ENCODE results near the gene ADAD2.

The ADAD2 gene

DNA sequence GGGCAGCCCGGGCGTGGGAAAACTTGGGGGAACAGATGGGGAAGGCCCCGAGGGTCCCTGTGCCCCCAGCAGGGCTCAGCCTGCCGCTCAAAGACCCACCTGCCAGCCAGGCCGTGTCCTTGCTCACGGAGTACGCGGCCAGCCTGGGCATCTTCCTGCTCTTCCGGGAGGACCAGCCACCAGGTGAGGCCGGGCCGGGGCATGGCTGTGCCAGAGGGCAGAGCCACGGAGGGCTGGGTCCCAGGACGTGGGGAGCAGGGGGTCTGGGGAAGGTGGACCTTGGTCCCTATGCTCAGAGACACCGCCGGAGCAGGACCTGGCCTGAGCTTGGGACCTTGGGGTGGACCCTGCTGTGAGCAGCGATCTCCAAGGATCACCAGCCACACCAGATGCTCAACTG is 509 bp downstream of the ADAD2 start:
- Histone ChIP-seq H3K36me3 (ENCODE audit: insufficient read depth) (no peaks in the 10 kb centered on the region), H4K20me1 (ENCODE audit: insufficient read depth) (no peaks in the 10 kb centered on the region), H3K4me1 (ENCODE audit: low read depth, poor library complexity, severe bottlenecking) (peaks cover 3% of the 10 kb centered on the region), H3K9ac (no peak overlapping the region), H3K27ac (no peak overlapping the region), H3K79me2 (ENCODE audit: insufficient read depth, low read depth) (peaks cover 3% of the 10 kb centered on the region), H3K4me3 (IDR thresholded peaks at IDR 0.05; ENCODE audit: insufficient read depth, low read depth, low read length) (no peak overlapping the region), H3K27me3 (ENCODE audit: insufficient read depth, low read depth) (peaks cover 9% of the 10 kb centered on the region; the same call in 1 of the 2 replicates), H2AFZ (ENCODE audit: low read depth) (no peak overlapping the region), H3K4me2 (no peak overlapping the region)
- no peak for TF ChIP-seq CTCF (conservative IDR thresholded peaks at IDR 0.05; ENCODE audit: low read depth, low read length)

GRCh38 chr16:84193480-84193879 is 2.5 kb downstream of the ADAD2 start:
- Histone ChIP-seq H3K27me3 (ENCODE audit: insufficient read depth, low read depth) (peaks cover 25% of the 10 kb centered on the region; the same call in 1 of the 2 replicates), H3K4me3 (IDR thresholded peaks at IDR 0.05; ENCODE audit: insufficient read depth, low read depth, low read length) (no peak overlapping the region), H3K27ac (no peak overlapping the region), H4K20me1 (ENCODE audit: insufficient read depth) (no peaks in the 10 kb centered on the region), H3K4me1 (ENCODE audit: low read depth, poor library complexity, severe bottlenecking) (no peaks in the 10 kb centered on the region), H2AFZ (ENCODE audit: low read depth) (no peak overlapping the region), H3K79me2 (ENCODE audit: insufficient read depth, low read depth) (no peaks in the 10 kb centered on the region), H3K4me2 (no peak overlapping the region), H3K36me3 (ENCODE audit: insufficient read depth) (no peaks in the 10 kb centered on the region), H3K9ac (no peak overlapping the region)
- TF ChIP-seq CTCF (conservative IDR thresholded peaks at IDR 0.05; ENCODE audit: low read depth, low read length): no peak

DNA sequence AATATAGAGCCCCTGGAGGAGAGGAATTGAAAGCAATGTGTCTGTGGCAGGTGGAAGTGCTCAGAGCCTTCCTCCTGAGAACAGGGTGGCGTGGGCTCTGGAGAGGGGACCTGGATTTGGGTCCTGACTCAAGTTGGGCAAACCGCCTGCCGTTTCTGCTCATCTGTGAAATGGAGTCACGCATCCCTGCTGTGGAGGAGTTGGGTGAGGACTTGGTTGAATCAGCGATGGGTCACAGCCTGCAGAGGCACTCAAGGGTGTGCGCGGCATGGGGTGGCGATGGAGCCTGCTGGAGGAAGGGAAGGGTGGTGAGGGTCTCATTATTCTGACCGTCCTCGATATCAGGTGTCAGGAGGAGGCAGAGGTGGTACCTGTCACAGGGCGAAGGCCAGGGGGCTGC is 3.1 kb downstream of the ADAD2 start:
- H3K4me3 ChIP-seq (IDR thresholded peaks at IDR 0.05; ENCODE audit: insufficient read depth, low read depth, low read length): no peak overlapping the region
- no peak overlapping the region for H3K27ac ChIP-seq
- H3K4me2 ChIP-seq: no peak overlapping the region
- no peak overlapping the region for H2AFZ ChIP-seq (ENCODE audit: low read depth)
- no peak for TF ChIP-seq CTCF (conservative IDR thresholded peaks at IDR 0.05; ENCODE audit: low read depth, low read length)
- peaks cover 30% of the 10 kb centered on the region; the same call in 1 of the 2 replicates for H3K27me3 ChIP-seq (ENCODE audit: insufficient read depth, low read depth)
- H3K4me1 ChIP-seq (ENCODE audit: low read depth, poor library complexity, severe bottlenecking): no peaks in the 10 kb centered on the region
- no peaks in the 10 kb centered on the region for H3K79me2 ChIP-seq (ENCODE audit: insufficient read depth, low read depth)
- no peak overlapping the region for H3K9ac ChIP-seq
- H3K36me3 ChIP-seq (ENCODE audit: insufficient read depth): no peaks in the 10 kb centered on the region
- H4K20me1 ChIP-seq (ENCODE audit: insufficient read depth): no peaks in the 10 kb centered on the region

DNA sequence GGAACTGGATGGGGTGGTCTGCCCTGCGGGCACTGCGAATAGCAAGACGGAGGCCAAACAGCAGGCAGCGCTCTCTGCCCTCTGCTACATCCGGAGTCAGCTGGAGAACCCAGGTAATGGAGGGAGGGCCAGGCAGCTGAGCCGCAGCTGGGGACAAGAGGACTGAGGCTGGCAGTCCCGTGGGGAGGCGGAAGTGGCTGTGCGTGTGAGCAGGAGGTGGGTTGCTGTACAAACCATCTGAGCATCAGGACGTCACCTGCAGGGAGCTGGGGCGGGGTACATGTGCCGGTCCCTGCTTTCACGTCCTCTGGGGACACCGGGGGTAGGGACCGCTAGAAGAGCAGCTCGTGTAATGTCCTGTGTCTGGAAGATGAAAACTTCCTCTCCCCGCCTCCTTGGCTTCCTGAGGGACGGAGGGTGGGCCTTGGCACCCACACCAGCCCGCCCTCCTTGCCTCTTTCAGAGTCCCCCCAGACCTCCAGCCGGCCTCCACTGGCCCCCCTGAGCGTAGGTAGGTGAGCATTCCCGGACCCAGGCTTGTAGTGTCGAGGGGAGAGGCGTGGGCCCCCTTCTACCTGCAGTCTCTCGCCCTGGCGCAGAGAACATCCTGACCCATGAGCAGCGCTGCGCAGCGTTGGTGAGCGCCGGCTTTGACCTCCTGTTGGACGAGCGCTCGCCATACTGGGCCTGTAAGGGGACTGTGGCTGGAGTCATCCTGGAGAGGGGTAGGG is 3.7 kb downstream of the ADAD2 start:
- Histone ChIP-seq H3K27me3 (ENCODE audit: insufficient read depth, low read depth) (peaks cover 35% of the 10 kb centered on the region; the same call in 1 of the 2 replicates), H2AFZ (ENCODE audit: low read depth) (no peak overlapping the region), H3K79me2 (ENCODE audit: insufficient read depth, low read depth) (no peaks in the 10 kb centered on the region), H3K27ac (no peak overlapping the region), H3K36me3 (ENCODE audit: insufficient read depth) (no peaks in the 10 kb centered on the region), H3K4me1 (ENCODE audit: low read depth, poor library complexity, severe bottlenecking) (no peaks in the 10 kb centered on the region), H3K4me2 (no peak overlapping the region), H3K9ac (no peak overlapping the region), H3K4me3 (IDR thresholded peaks at IDR 0.05; ENCODE audit: insufficient read depth, low read depth, low read length) (no peak overlapping the region), H4K20me1 (ENCODE audit: insufficient read depth) (no peaks in the 10 kb centered on the region)
- TF ChIP-seq CTCF (conservative IDR thresholded peaks at IDR 0.05; ENCODE audit: low read depth, low read length): no peak
